Aorta (tissue), 5 donors: Measurements from ENCODE around the gene SLC25A48. TPM values are rescaled to one million over a fixed set of nuclear protein-coding genes. Genes with fewer than 3 reads are reported as not detected.

Experiments
- ATAC-seq: fragments of 200-7000 bp; cut with Tn5 transposase; one replicate; pipeline ENCODE4 v1.9.1; 2022; ENCODE audit warnings: moderate library complexity; ENCODE audit not compliant: low FRiP score
- DNase-seq, 2 donors: peaks; one replicate each; pipeline ENCODE4 v3.0.0-alpha.2; 2020
- H3K27ac ChIP-seq, 2 donors: one replicate each; pipeline ENCODE4 v1.5.1; 2013; ENCODE audit warnings: low read length in 2 of 2, mild to moderate bottlenecking in 2 of 2, moderate library complexity in 2 of 2, control low read depth in 1 of 2, inconsistent platforms in 1 of 2, low read depth in 1 of 2
- H3K27me3 ChIP-seq, 2 donors: one replicate each; pipeline ENCODE4 v1.6.1; 2013; ENCODE audit warnings: control low read depth in 1 of 2, low read length in 1 of 2, mild to moderate bottlenecking in 1 of 2, moderate library complexity in 1 of 2; ENCODE audit not compliant: insufficient read depth in 2 of 2, control insufficient read depth in 1 of 2
- H3K36me3 ChIP-seq, 2 donors: one replicate each; pipeline ENCODE4 v1.6.1; 2013; ENCODE audit warnings: control low read depth in 1 of 2, low read length in 1 of 2, mild to moderate bottlenecking in 1 of 2; ENCODE audit not compliant: insufficient read depth in 2 of 2, control insufficient read depth in 1 of 2
- H3K4me1 ChIP-seq, 2 donors: one replicate each; pipeline ENCODE4 v1.6.1; 2013; ENCODE audit warnings: low read length in 2 of 2, control low read depth in 1 of 2, mild to moderate bottlenecking in 1 of 2, moderate library complexity in 1 of 2; ENCODE audit not compliant: insufficient read depth in 2 of 2, control insufficient read depth in 1 of 2
- H3K4me3 ChIP-seq, 2 donors: one replicate each; pipeline ENCODE4 v1.5.1; 2013; ENCODE audit warnings: low read length in 2 of 2, control low read depth in 1 of 2, mild to moderate bottlenecking in 1 of 2
- H3K9me3 ChIP-seq: one replicate; pipeline ENCODE4 v1.6.1; 2013; ENCODE audit warnings: mild to moderate bottlenecking, low read length; ENCODE audit not compliant: control insufficient read depth
- WGBS, 2 donors: extraction: QIAGEN DNeasy Blood & Tissue Kit; methylation state at CpG; one replicate each; pipeline ENCODE4 v1.1.7; 2013; 5-methylcytosine and 5-hydroxymethylcytosine counted together
- intact Hi-C, 2 donors: fragments of 100-400 bp; cut with DNase I; formaldehyde crosslinking; loops; one replicate each; pipeline versions ENCODE4 v1.14.2 to v1.15.0; 2022
- polyA plus RNA-seq, 2 donors: library from polyadenylated mRNA; stranded (reverse); fragments of 200-250 nt; gene quantifications; one replicate each; pipeline ENCODE4 v1.2.3, GENCODE V29; 2013
- total RNA-seq, 2 donors: library from RNA; stranded (reverse); fragmentation: NEBNext Ultra II Directional; extraction: Animal tissue kit (Norgen Biotek cat#: 25700); gene quantifications; one replicate each; pipeline ENCODE4 v1.2.1, GENCODE V29; 2021
- donor health status: healthy with polysubstance abuse.
- donor health status: Bipolar disorder and iron deficiency.
- donor health status: DM: no; HTN: no; CAD: no.
- donor health status: DM: no; HTN: no; CAD: no.
- donor health status: DM: yes; HTN: yes; CAD: no.

SLC25A48 gene
- total and polyA plus RNA-seq, 4 donors, result 0.42 to 1.1 TPM; not detected in 2

- Histone ChIP-seq H3K9me3 (no peaks in the 10 kb centered on the region), H3K4me3 (no peak overlapping the region), H3K36me3 (no peaks in the 10 kb centered on the region), H3K27ac (no peak overlapping the region), H3K27me3 (no peaks in the 10 kb centered on the region), H3K4me1 (no peaks in the 10 kb centered on the region)
- 62 to 74% methylated on average over 3 of the region's 3 CpGs for WGBS, 2 donors
- intact Hi-C loops, result no loop called here
- ATAC-seq (no peak), DNase-seq (no peak)
Observed at GRCh38 chr5:135869935-135870334, 35.5 kb downstream of the SLC25A48 start.

- intact Hi-C loops, result no loop called here
- ATAC-seq, result no peak
- no peak overlapping the region for H3K27ac ChIP-seq
- no peak overlapping the region for H3K4me3 ChIP-seq
- WGBS, 2 donors, result 73 to 77% methylated on average over 11 of the region's 11 CpGs
- no peaks in the 10 kb centered on the region for H3K36me3 ChIP-seq
- no peak for DNase-seq
- H3K27me3 ChIP-seq, result no peaks in the 10 kb centered on the region
- H3K4me1 ChIP-seq, result no peaks in the 10 kb centered on the region
- H3K9me3 ChIP-seq, result no peaks in the 10 kb centered on the region
Observed at GRCh38 chr5:135871268-135871915, 36.9 kb downstream of the SLC25A48 start.

GRCh38 chr5:135873831-135874230, 39.4 kb downstream of the SLC25A48 start:
- Histone ChIP-seq H3K9me3 (no peaks in the 10 kb centered on the region), H3K4me1 (no peaks in the 10 kb centered on the region), H3K27ac (no peak overlapping the region), H3K27me3 (no peaks in the 10 kb centered on the region), H3K36me3 (no peaks in the 10 kb centered on the region), H3K4me3 (no peak overlapping the region)
- 82 to 88% methylated on average over 5 of the region's 5 CpGs for WGBS, 2 donors
- intact Hi-C loops, result no loop called here
- DNase-seq (no peak), ATAC-seq (no peak)

GRCh38 chr5:135874461-135874860, 40.0 kb downstream of the SLC25A48 start:
- Histone ChIP-seq H3K9me3 (no peaks in the 10 kb centered on the region), H3K36me3 (no peaks in the 10 kb centered on the region), H3K4me1 (no peaks in the 10 kb centered on the region), H3K27ac (no peak overlapping the region), H3K27me3 (no peaks in the 10 kb centered on the region), H3K4me3 (no peak overlapping the region)
- DNase-seq (no peak), ATAC-seq (no peak)
- WGBS, 2 donors, result 73 to 74% methylated on average over 3 of the region's 3 CpGs
- intact Hi-C loops, result no loop called here

- no peaks in the 10 kb centered on the region for H3K36me3 ChIP-seq
- ATAC-seq, result no peak
- no peak overlapping the region for H3K4me3 ChIP-seq
- H3K27me3 ChIP-seq, result no peaks in the 10 kb centered on the region
- H3K4me1 ChIP-seq, result no peaks in the 10 kb centered on the region
- H3K27ac ChIP-seq, result no peak overlapping the region
- H3K9me3 ChIP-seq, result no peaks in the 10 kb centered on the region
- no peak for DNase-seq
- 87% methylated on average over 3 of the region's 3 CpGs for WGBS, 2 donors
- intact Hi-C loops, result no loop called here
Observed at GRCh38 chr5:135875567-135875966, 41.1 kb downstream of the SLC25A48 start.

GRCh38 chr5:135876146-135876545, 41.7 kb downstream of the SLC25A48 start:
- Histone ChIP-seq H3K27ac (no peak overlapping the region), H3K4me3 (no peak overlapping the region), H3K36me3 (no peaks in the 10 kb centered on the region), H3K27me3 (no peaks in the 10 kb centered on the region), H3K4me1 (no peaks in the 10 kb centered on the region), H3K9me3 (no peaks in the 10 kb centered on the region)
- WGBS, 2 donors, result 69 to 77% methylated on average over 5 of the region's 5 CpGs
- DNase-seq, result no peak
- ATAC-seq, result no peak
- intact Hi-C loops, result no loop called here

GRCh38 chr5:135877570-135878155, 43.2 kb downstream of the SLC25A48 start:
- intact Hi-C loops, result no loop called here
- Histone ChIP-seq H3K4me1 (no peaks in the 10 kb centered on the region), H3K4me3 (no peak overlapping the region), H3K36me3 (no peaks in the 10 kb centered on the region), H3K27ac (no peak overlapping the region), H3K27me3 (no peaks in the 10 kb centered on the region), H3K9me3 (no peaks in the 10 kb centered on the region)
- DNase-seq (no peak), ATAC-seq (no peak)
- WGBS, 2 donors, result 83 to 85% methylated on average over 6 of the region's 6 CpGs

GRCh38 chr5:135878156-135878620, 43.7 kb downstream of the SLC25A48 start:
- Histone ChIP-seq H3K4me3 (no peak overlapping the region), H3K27ac (no peak overlapping the region), H3K27me3 (no peaks in the 10 kb centered on the region), H3K36me3 (no peaks in the 10 kb centered on the region), H3K9me3 (no peaks in the 10 kb centered on the region), H3K4me1 (no peaks in the 10 kb centered on the region)
- ATAC-seq (no peak), DNase-seq (no peak)
- intact Hi-C loops, result no loop called here
- WGBS, 2 donors, result 55 to 60% methylated on average over 4 of the region's 4 CpGs

GRCh38 chr5:135879591-135879990, 45.1 kb downstream of the SLC25A48 start:
- H3K27ac ChIP-seq, result no peak overlapping the region
- no peak overlapping the region for H3K4me3 ChIP-seq
- no peaks in the 10 kb centered on the region for H3K4me1 ChIP-seq
- H3K36me3 ChIP-seq, result no peaks in the 10 kb centered on the region
- no peak for ATAC-seq
- no peaks in the 10 kb centered on the region for H3K9me3 ChIP-seq
- WGBS, 2 donors, result 97% methylated on average over 3 of the region's 3 CpGs
- no peaks in the 10 kb centered on the region for H3K27me3 ChIP-seq
- no peak for DNase-seq
- intact Hi-C loops, result no loop called here
